HG03135 (cell line): Measurements from ENCODE around the gene SPCS1.
"Not testable (repeated sequence)": the region's sequence is repeated elsewhere in the genome, so short reads cannot be mapped to it uniquely, and the experiment has no call there.

Experiments
- ATAC-seq: cut with Tn5 transposase; IDR thresholded peaks from one replicate; pipeline ENCODE4 v1.9.1; 2021; ENCODE audit warnings: mild to moderate bottlenecking, moderate library complexity; ENCODE audit not compliant: unreplicated experiment

The SPCS1 gene

DNA sequence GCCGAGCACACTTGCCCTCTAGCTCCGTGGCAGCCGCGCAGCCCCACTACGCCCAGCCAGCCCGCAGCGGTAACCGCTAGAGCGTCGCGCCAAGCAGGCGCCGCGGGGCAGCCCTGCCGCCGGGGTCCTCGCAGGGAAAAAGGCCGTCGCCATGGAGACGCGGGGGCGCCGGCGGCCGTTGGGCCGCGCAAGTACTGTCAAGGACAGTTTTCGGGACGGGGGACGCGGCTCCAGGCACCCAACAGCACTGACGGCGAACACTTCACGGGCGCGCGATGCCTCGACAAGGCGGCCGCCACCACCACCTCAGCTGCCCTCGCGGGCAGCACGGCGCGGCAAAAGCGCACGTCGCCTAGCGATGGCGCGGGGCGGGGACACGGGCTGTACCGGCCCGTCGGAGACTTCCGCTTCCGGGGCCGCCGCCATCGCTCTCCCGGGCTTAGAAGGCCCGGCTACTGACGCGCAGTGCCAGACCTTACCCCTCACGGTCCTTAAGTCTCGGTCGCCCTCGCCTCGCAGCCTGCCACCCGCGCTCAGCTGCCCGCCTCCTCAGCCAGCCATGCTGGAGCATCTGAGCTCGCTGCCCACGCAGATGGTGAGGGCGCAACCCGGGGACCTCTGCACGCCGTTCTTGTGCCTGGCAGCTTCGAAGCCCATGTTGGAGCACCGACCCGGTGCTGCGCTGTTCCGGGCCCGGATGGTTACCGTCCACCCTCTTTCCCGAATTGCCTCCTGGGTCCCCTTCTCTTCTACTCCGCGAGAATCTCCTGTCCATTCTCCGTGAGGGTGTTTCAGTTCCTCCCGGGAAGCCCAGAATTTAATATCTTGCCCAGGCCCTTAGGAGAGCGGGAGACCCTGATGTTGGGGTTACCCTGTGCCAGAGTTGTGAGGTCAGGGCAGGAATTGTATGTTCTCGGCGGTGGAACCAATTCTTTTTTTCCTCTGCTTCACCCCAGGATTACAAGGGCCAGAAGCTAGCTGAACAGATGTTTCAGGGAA, at the start of gene SPCS1, which contains the start of gene GLT8D1:
TSS of gene SPCS1 (plus strand) at position 419 of the 999 bp plus-strand sequence. CDS start at position 560, 141 bp downstream.
TSS of gene GLT8D1 (minus strand) at position 104 of the 999 bp plus-strand sequence. CDS start 5,331 bp downstream, outside the sequence.
- ATAC-seq, result peak; percentile 87

DNA sequence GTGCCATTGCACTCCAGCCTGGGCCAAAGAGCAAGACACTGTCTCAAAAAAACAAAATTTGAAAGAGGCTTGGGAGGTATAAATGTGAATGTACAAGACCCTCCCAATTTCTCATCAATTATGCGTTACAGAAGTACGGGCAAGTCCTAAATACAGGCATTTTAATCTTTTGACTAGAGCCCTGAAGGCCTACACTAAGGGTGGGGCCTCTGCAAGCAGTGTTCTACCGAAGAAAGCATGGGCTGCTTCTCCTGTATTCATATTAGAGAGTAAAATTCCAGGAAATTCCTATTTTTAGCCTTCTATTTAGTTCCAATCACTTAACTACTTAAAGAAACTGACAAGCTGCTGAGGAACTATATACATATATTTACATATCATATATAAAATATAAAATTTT, 45.9 kb upstream of the SPCS1 start:
- no peak for ATAC-seq

DNA sequence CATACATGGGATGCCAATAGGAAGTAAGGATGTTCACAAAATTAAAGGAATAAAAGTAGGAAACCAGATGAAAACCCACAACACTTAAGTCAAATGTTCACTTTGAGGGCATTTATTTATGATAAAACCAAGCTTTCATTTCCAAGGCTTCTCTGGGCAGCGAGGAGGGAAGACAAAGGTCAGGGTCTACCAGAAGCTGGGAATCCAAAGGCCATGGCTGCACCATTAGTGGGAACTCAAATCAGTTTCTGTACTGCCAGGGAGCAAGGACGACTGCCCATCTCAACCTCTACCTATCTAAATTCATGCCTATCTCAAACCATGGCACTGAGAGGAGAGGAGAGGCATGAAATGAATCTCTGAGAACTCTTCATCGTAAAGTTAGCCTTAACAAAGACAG, 42.8 kb upstream of the SPCS1 start:
- no peak for ATAC-seq

DNA sequence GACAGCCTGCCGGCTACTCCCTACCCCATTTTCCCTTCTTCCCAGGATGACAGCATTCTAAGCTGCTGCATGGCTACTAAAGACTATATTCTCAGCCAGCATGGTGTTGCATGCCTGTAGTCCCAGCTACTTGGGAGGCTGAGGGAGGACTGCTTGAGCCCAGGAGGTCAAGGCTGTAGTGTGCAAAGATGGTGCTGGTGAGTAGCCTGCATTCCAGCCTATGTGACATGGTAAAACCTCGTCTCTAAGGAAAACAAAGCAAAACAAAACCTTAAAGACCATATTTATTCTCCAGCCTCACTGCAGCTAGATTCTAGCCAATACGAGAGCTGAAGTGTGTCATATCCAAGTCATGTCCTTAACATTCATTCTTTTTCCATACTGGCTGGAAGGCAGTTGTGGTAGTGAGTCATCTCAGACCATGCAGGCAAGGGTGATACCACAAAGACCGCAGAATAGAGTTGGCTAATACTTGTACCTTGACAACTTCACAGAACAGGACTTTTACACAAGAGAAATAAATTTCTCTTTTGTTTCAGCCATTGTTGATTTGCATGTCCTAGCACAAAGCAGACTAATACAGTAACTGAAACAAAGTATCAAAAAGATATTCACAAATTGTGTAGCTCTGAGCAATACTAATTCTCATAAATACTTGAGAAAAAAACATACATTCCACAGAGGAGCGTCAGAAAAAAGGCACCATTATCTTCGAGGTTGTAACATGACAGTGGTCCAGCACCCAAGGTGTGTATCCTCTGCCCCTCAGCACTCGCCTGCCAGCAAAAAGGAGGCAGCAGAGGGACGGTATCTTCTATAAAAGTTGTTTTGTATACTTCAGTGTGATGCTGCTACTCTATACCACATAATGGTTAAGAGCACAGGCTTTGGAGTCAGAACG, 35.0 kb upstream of the SPCS1 start:
- peak; percentile 64 for ATAC-seq

DNA sequence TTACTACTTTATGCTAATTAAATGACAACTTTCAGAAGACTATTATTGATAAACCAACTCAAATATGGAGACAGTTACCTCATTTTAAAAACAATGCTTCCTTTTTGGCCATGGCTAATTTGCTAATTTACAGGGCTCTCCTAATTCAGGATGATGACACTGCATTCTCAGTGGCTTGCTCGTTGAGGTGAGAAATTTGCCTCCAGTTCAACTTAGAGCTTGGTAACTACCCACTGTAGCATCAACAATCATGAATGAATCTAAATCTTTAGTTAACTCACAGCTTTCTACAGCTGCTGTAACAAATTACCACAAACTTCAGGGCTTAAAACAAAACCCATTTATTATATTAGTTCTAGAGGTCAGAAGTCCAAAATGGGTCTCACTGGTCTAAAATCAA, 34.2 kb upstream of the SPCS1 start:
- ATAC-seq, result no peak

DNA sequence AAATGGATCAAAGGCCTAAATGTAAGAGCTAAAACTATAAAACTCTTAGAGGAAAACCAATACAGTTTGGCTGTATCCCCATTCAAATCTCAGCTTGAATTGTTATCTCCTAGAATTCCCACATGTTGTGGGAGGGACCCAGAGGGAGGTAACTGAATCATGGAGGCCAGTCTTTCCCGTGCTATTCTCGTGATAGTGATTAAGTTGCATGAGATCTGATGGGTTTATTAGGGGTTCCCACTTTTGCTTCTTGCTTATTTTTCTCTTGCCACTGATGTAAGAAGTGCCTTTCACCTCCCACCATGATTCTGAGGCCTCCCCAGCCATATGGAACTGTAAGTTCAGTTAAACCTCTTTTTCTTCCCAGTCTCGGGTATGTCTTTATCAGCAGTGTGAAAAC, 29.7 kb upstream of the SPCS1 start:
- not testable (repeated sequence) for ATAC-seq

DNA sequence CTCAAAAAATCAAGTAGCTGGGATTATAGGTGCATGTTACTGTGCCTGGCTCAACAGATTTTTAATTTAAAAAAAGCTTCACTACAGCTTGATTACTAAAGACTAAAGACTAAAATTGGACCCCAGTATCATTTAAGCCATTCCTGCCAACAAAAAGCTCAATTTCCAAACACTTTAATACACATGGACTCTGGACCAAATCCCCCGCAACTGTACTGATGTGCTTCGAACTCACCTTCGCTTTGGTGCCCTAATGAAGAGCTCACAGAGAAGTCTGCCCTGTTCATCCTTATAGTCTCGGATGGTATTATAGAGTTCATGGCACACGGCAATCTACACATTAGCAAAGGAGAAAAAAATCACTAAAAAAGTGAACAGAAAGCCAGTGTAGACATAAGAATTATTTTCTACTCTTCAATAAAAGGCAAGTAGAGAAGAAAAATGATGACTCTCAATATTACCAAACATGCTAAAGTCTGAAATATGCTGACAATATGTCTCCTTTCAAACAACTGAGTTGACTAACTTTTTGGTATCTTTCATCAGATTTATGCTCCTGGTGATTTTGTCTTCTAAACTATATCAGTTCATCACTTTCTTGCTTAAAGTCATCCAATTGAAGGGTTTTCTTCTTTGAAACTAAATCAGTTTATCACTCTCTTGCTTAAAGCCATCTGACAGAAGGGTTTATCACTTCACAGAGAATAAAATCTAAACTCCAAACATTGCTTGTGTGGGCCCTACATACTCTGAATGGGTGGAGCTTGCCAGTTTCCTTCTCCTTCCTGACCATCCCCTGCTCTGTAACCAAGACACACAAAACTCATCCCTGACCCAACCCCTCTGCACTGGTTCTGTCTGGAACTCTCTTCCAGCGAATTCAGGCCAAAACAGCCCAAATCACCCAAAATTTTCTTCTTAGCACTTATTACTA, 27.4 kb upstream of the SPCS1 start:
- ATAC-seq, result no peak

DNA sequence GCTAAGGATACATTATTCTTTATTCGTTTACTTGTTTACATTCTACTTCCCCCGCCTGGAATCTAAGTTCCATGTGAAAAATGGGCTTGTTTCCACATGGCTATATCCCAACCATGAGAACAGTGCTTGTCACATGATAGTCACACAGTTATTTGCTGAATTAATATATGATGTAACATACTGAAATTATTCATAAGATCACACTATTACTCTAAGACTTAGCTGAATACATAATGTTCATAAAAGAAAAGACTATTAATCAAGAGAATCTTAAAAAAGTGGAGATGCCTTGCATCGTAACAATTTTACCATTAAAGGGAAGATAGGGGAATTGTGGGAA, 26.7 kb upstream of the SPCS1 start:
- ATAC-seq, result no peak

DNA sequence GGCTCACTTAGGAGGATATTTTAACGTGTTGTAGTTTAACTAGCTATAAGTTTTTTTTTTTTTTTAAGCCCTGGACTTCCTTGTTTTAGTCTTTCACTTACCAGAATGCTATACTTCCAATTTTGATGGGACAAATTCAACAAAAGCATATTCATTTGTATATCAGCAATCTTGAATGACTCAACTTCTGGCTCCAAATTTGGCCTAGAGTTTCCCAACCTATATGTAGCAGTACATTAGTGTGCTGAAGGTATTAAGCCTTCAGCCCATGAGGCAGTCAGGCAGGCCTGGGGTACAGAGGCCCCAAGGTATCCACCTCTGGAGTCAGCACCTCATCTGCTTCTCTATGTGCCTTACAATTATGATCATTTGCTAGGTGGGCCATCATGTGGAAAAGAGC, 26.1 kb upstream of the SPCS1 start:
- no peak for ATAC-seq

DNA sequence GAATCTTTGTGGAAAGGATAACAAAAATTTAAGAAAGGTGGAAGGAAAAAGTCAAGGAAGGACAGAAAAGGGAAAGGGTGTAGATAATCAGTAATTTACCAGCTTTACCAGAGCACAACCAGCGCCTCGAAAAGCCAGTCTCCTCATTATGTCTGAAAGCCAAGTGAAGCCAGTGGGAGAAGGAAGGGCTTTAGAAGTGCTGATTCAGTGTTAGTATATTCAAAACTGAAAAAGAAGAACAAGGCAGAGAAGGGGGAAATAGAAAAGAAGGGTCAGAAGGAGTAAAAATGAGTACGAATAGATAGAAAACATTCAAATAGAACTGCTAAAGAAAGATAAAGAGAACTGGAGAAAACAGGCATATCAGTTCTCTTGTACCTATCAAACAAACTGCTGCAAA, 24.3 kb upstream of the SPCS1 start:
- ATAC-seq, result no peak

DNA sequence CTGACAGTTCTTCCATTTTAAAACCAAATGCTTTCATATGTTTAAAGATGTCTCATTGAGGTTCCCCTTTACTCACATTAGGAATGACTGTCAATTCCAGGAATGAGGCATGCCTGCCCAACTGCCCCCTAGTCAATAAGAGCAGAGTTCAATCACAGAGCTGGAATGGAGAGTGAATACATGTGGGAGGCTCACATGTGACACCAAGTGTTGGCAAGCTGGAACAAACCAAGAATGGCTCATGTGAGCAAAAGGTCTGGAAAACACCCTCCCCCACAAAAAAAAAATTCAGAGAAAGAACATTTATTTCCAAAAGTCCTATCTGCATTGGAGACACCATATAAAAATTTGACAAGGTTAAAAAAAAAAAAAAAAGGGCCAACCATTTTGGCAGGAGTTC, 23.9 kb upstream of the SPCS1 start:
- no peak for ATAC-seq

DNA sequence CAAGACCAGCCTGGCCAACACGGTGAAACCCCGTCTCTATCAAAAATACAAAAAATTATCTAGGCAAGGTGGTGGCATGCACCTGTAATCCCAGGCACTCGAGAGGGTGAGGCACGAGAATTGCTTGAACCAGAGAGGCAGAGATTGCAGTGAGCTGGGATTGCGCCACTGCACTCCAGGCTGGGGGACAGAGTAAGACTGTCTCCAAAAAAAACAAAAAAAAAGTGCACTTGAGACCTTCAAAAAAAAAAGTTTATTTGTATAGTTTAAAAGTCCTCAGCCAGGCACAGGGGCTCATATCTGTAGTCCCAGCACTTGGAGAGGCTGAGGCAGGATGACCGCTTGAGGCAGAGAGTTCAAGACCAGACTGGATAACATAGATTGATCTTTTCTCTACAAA, 22.3 kb upstream of the SPCS1 start:
- no peak for ATAC-seq

DNA sequence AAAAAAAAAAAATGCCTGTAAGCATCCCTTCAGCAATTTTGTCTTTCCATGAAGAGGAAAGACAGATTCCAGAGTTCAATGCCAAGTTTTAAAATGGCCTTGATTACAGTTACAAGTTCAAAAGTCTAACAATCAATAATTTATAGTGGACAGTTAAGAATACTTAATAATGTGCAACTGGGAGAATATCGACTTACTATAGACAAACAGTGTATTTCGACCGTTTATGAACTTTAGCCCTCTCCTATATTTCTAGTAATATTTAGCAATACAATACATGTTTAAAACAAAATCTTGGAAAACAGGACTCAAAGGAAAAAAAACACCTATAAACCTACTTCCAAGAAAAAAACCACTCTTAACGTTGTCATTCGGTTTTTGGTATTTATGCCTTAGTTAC, 21.7 kb upstream of the SPCS1 start:
- no peak for ATAC-seq

DNA sequence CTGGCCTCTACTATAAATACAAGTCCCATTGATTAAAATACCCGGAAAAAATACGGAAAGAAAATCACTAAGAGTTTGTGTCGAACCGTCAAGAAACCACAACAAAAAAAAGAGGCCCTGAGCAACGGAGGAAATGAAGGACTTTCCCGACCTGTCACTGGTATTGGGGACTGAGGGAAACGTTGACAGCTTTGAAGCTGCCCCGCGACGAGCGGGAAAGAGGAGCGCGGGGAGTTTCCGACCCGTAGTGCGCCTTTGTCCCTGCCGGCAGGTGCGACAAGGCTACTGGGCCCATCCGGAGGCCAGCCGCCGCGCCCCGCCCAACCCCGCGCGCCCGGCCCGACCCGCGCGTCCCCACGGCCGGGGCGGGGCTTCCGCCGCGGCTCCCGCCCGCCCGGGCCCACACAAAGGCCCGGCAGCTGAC, 20.6 kb upstream of the SPCS1 start:
- peak; percentile 71 for ATAC-seq

DNA sequence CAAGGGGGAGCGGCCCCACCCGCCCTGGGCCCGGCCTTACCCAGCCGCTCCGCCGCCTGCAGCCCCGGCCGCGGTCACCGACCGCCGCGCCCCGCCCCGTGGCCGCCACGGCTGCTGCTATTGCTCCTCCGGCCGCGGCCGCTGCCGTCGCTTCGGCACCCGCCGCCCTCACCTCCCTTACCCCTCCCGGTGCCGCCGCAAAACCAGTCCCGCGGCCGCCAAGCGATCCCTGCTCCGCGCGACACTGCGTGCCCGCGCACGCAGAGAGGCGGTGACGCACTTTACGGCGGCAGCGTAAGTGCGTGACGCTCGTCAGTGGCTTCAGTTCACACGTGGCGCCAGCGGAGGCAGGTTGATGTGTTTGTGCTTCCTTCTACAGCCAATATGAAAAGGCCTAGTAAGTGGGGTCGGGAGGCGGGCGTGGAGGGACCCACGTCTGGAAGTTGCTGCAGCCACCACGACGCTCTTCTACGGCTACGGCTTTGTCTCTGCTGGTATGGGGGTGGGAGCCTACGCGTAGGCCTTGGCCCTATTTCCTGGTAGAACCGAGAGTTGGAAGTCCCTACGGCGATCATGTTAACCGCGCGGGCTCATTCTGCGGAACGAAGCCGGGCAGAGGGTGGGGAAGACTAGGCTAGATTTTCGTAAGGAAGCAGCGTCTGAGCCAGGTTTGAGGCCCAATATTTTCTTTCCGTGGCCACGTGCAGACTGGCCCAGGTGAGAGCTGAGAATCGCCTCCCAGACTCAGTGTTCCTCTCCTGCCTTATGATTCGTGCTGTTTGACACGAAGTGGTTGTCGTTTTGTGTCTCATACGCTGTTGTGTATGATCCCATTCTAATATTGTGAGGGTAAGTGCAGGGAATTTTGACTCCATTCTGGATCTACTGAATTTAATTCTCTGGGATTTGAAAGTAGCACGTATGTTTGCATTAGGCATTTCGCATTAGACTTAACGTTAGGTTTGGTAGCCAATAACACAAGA, 19.9 kb upstream of the SPCS1 start, which contains the start of the genes GNL3 and PBRM1:
TSS of gene GNL3 (plus strand) at position 324 of the 983 bp plus-strand sequence. CDS start at position 385, 61 bp downstream.
TSS of gene PBRM1 (minus strand) at position 205 of the 983 bp plus-strand sequence.
- ATAC-seq, result peak; percentile 71

DNA sequence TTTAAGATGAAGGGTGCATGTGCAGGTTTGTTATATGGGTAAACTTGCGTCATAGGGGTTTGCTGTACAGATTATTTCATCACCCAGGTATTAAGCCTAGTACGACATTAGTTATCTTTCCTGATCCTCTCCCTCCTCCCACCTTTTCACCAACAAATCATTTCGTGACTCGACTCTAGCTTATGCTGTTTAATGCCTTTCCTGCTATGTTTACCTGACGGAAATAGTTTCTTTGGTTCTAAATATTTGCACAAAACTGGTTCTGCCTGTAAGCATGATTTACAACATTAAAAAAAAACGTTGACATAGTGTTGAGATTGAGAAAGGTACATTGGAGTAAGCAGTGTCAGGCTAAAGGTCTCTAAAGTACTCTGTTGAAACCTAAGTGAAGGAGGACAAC, 17.6 kb upstream of the SPCS1 start:
- no peak for ATAC-seq

DNA sequence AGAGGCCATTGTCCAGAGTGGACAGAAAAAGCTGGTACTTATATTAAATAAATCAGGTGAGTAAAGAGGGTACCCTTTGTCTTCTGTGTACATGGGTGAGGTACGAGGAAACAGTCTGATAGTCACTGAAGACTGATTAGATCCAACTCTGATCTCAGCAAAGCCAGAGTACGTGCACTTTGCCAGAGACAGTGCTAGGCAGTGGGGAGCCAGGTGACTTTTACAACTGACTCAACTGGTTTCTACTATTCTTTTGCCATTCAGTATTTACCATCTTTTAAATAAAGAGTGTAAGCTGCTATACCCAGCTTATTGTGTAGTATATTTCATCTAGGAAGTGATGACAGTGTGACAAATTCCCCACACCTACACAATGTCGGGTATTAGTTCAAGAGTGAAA, 16.8 kb upstream of the SPCS1 start:
- no peak for ATAC-seq

DNA sequence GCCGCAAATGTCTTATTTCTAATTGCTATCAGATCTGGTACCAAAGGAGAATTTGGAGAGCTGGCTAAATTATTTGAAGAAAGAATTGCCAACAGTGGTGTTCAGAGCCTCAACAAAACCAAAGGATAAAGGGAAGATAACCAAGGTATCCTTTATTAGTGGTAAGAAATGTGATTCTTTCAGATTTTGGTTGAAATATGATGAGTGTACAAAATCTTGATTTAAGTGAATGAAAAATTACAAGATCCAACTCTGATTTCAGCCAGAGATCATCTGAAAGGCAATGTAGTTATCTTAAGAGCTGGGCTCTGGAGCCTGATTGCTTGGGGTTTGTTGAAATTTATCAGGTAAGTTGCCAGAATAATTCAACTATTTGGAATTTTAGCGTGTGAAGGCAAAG, 15.3 kb upstream of the SPCS1 start:
- no peak for ATAC-seq

DNA sequence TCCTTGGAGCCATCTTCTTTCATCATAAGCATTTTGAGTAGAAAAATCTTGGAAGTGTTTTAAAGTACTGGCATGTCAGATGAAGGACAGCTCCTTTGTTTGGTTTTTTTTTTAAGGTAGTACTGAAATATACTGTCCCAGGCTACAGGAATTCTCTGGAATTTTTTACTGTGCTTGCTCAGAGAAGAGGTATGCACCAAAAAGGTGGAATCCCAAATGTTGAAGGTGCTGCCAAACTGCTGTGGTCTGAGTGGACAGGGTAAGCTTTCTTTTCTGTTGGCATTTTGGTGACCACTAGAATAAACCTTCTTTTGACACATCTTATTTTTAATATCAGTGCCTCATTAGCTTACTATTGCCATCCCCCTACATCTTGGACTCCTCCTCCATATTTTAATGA, 12.8 kb upstream of the SPCS1 start:
- ATAC-seq, result no peak
